Central memory CD8-positive, alpha-beta T cell (primary cell): Measurements from ENCODE around the gene C19orf47.
A peak's percentile ranks its signal among the peaks of the same experiment; 100 is the strongest.
"Not testable (repeated sequence)": the region's sequence is repeated elsewhere in the genome, so short reads cannot be mapped to it uniquely, and the experiment has no call there.

ENCODE experiments used
- ATAC-seq: fragments of 150-1000 bp; cut with Tn5 transposase; replicated peaks from 2 replicates; pipeline ENCODE4 v1.10.0; 2022; ENCODE audit warnings: mild to moderate bottlenecking, moderate FRiP score, moderate number of reproducible peaks; ENCODE audit not compliant: poor library complexity, severe bottlenecking; ENCODE audit errors: extremely low read depth
- DNase-seq, 2 donors: peaks; one replicate each; pipeline ENCODE4 v3.0.0; 2021; ENCODE audit warnings: low spot score in 2 of 2
- H3K27ac Mint-ChIP-seq: one replicate; pipeline ENCODE4 v1.8.0; 2022; ENCODE audit warnings: low read depth, mild to moderate bottlenecking, moderate library complexity, mixed read lengths
- H3K27me3 Mint-ChIP-seq: one replicate; pipeline ENCODE4 v1.8.0; 2022; ENCODE audit warnings: mixed read lengths
- H3K36me3 Mint-ChIP-seq: one replicate; pipeline ENCODE4 v1.8.0; 2022; ENCODE audit warnings: mild to moderate bottlenecking, moderate library complexity, mixed read lengths; ENCODE audit not compliant: insufficient read depth
- H3K4me1 Mint-ChIP-seq: one replicate; pipeline ENCODE4 v1.8.0; 2022; ENCODE audit warnings: mixed read lengths
- H3K4me3 Mint-ChIP-seq: one replicate; pipeline ENCODE4 v1.8.0; 2022; ENCODE audit warnings: mild to moderate bottlenecking, moderate library complexity, mixed read lengths
- H3K9me3 Mint-ChIP-seq: one replicate; pipeline ENCODE4 v1.8.0; 2022; ENCODE audit warnings: mixed read lengths

Gene C19orf47

DNA sequence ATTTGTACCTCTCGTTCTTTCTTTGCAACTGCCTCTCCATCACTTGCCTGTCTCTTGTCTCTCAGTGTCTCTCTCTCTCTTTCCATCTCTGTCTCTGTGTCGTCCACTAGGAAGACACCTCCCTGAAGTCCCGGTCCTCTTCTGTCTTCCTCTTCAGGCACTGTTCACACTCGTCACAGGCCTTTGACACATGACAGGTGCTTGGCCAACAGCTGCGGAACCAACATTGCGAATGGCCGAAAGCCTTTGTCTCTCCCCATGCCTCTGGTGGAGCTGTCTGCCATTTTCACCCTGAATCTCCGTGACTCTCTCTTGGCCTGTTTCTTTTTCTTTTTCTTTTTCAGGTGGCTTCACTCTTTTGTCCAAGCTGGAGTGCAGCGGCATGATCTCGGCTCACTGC lies 39.0 kb upstream of the C19orf47 start:
- ATAC-seq = no peak
- DNase-seq = no peak
- Mint-ChIP-seq H3K9me3 (no peaks in the 10 kb centered on the region), H3K36me3 (peaks cover 2% of the 10 kb centered on the region), H3K4me3 (no peak overlapping the region), H3K27me3 (no peaks in the 10 kb centered on the region), H3K27ac (no peak overlapping the region), H3K4me1 (peaks cover under 1% of the 10 kb centered on the region)

DNA sequence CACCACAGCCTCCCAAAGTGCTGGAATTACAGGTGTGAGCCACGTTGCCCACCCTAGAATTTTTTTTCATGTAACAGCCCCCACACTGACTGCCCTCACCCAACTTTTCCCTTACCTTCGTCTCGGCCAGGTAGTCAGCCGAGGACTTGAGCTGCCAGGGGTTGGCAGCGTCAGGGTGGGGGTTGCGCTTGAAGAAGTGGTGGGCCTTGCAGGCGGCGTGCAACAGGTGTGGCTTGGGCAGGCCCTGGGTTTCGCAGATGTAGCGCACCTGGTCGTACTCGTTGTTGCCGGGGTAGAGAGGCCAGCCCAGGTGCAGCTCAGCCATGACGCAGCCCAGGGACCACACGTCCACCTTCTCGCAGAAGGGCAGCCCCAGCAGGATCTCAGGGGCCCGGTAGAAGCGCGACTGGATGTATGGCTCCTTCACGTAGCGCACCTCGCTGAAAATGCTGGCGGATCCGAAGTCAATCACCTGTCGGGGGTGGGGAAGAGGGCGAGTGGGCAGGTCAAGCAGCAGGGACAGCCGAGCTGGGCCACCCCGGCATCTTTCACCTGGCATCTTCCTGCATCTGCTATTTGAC lies 35.6 kb upstream of the C19orf47 start:
- H3K4me3 Mint-ChIP-seq = no peak overlapping the region
- H3K27me3 Mint-ChIP-seq = no peaks in the 10 kb centered on the region
- ATAC-seq (no peak), DNase-seq (no peak)
- no peak overlapping the region for H3K27ac Mint-ChIP-seq
- H3K9me3 Mint-ChIP-seq = no peaks in the 10 kb centered on the region
- H3K36me3 Mint-ChIP-seq = peaks cover 2% of the 10 kb centered on the region
- H3K4me1 Mint-ChIP-seq = no peaks in the 10 kb centered on the region

DNA sequence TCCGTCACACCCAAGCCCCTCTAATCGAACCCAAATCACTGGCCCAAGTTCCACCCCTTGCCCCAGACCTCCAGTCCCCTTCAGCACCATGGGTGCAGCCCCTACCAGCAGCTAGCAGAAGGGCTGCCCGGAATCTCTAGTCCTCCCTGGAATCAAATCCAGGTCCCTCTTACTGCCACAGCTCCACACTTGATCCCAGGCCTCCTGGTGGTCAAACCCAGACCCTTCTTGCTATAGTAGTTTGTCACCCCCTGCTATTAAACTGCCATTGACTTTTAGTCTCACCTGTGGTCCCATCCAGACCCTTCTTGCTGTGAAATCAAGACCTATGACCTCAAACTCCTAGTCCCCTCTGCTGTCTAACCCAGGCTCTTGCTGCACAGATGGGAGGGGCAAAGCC lies 33.1 kb upstream of the C19orf47 start:
- no peak for ATAC-seq
- Mint-ChIP-seq H3K9me3 (no peaks in the 10 kb centered on the region), H3K27ac (peak overlapping the region; percentile 39)

DNA sequence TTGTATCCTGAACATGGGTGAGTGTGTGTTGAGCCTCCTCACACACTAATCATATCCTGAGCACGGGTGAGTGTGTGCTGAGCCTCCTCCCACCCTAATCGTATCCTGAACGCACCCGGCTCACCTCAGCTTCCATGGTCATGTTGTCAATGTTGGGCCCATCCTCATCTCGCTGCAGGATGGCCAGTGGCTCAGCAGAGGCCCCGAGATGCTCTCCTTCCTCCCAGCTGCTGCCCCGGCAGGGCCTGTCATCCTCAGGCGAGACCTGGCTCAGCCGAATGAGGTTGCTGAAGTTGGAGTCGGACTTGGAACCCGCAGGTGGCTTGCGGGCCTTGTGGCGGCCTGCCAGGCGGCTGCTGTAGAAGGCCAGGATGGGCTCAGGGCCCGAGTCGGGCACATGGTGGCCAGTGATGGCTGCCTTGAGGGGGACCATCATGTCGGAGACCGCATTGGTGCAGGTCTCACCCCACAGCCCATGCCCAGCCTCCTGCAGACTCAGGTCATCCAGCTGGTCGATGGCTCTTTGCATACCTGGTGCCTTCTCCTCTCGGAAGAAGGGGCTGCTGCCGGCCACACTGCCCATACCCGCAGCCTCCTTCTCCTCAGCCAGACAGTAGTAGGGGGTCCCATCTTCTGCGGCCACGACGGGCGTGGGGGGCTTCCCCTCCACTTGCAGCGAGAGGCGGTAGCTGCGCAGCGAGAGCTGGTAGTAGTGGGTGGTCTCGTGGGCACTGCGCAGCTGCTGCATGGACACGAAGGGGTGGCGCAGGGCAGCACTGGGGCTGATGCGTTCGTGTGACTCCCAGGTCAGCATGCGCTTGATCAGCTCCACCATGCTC lies 32.2 kb upstream of the C19orf47 start:
- Mint-ChIP-seq H3K4me1 (no peaks in the 10 kb centered on the region), H3K27me3 (no peaks in the 10 kb centered on the region), H3K36me3 (peaks cover 3% of the 10 kb centered on the region), H3K9me3 (no peaks in the 10 kb centered on the region), H3K27ac (no peak overlapping the region), H3K4me3 (no peak overlapping the region)
- ATAC-seq = no peak
- no peak for DNase-seq

More for the DNA sequence above, 33.1 kb upstream of the C19orf47 start:
- H3K36me3 Mint-ChIP-seq = peaks cover 3% of the 10 kb centered on the region
- no peaks in the 10 kb centered on the region for H3K27me3 Mint-ChIP-seq
- H3K4me3 Mint-ChIP-seq = no peak overlapping the region
- H3K4me1 Mint-ChIP-seq = no peaks in the 10 kb centered on the region
- DNase-seq = no peak

DNA sequence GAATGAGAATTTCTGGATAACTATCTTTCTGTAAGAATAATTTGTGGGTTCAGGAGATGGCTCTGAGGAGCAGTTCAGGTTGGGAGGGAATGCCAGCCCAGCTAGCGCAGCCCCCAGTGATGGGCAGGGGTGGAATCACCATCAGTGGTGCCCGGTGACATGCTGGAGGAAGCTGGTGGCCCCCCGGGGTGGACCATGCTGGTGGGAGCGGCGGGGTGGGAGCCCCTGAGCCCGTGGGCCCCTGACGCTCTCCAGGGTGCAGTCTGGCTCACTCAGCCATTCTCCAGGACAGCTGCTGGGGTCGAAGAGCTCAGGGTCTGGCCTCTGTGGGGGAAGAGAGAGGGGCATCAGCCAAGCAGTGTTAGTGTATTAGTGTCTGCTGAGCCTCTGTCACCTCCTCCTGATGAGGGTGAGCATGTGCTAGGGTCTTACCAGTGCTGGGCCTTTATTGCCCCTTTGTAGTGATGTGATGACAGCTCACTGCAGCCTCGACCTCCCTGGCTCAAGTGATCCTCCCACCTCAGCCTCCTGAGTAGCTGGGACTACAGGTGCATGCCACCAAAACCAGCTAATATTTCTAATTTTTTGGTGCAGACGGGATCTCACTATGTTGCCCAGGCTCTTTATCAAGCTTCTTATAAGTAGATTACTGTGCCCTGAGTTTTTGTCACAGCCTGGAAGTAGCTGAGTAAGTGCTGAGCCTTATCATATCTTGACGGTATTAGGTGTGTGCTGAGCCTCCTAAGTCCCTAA lies 31.4 kb upstream of the C19orf47 start:
- ATAC-seq = no peak
- Mint-ChIP-seq H3K36me3 (peaks cover 5% of the 10 kb centered on the region), H3K9me3 (no peaks in the 10 kb centered on the region), H3K4me1 (no peaks in the 10 kb centered on the region), H3K27me3 (no peaks in the 10 kb centered on the region), H3K4me3 (no peak overlapping the region), H3K27ac (no peak overlapping the region)
- no peak for DNase-seq

DNA sequence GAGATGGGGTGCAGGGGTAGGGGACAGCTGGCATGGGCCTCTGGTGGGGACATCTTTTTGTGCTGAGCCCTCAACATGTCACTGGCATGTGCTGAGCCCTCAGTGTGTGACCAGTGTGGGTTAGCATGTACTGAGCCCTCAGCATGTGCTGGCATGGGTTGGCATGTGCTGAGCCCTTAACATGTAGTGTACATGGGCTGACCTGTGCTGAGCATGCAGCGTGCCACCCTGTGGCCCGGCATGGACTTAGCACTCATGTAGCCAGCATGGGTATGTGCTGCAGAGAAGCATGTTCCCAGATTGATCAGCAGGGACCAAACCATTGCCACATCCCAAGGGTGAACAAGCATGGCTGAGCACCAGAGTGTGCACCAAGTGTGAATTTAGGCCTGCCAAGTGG lies 30.3 kb upstream of the C19orf47 start:
- ATAC-seq = no peak
- no peak overlapping the region for H3K27ac Mint-ChIP-seq
- H3K4me3 Mint-ChIP-seq = no peak overlapping the region
- H3K36me3 Mint-ChIP-seq = peaks cover 8% of the 10 kb centered on the region
- no peaks in the 10 kb centered on the region for H3K27me3 Mint-ChIP-seq
- DNase-seq = no peak
- H3K9me3 Mint-ChIP-seq = no peaks in the 10 kb centered on the region
- H3K4me1 Mint-ChIP-seq = no peaks in the 10 kb centered on the region

DNA sequence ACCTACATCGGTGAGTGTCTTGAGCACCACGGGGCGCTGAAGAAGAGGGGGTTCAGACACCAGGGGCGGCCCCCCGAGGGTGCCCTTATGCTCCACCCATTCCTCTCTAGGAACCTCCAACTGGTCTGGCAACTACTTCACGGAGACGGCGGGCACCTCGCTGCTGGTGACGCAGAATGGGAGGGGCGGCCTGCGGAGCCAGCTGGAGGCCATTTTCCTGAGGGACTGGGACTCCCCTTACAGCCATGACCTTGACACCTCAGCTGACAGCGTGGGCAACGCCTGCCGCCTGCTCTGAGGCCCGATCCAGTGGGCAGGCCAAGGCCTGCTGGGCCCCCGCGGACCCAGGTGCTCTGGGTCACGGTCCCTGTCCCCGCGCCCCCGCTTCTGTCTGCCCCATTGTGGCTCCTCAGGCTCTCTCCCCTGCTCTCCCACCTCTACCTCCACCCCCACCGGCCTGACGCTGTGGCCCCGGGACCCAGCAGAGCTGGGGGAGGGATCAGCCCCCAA lies 29.7 kb upstream of the C19orf47 start:
- Mint-ChIP-seq H3K4me1 (no peaks in the 10 kb centered on the region), H3K27ac (no peak overlapping the region), H3K27me3 (no peaks in the 10 kb centered on the region), H3K4me3 (no peak overlapping the region), H3K36me3 (peaks cover 8% of the 10 kb centered on the region), H3K9me3 (no peaks in the 10 kb centered on the region)
- ATAC-seq = no peak
- no peak for DNase-seq

DNA sequence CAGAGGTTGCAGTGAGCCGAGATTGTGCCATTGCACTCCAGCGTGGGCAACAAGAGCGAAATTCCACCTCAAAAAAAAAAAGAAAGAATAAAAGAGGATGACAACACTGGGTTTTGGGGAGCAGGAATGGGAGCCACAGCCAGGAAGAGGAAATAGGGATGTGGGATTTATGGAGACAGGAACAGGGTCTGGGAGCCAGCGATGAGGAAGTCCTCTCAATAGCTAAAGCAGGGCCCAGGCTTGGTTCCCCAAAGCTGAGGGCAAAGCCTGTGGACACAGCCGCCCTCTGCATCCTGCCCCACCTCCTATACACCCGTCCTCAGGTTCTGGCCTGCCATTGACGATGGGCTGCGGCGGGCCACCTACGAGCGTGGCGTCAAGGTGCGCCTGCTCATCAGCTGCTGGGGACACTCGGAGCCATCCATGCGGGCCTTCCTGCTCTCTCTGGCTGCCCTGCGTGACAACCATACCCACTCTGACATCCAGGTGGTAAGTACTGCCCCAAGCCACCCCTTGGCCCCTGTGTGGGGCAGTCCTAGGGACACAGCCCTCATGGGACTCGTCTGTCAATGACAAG lies 28.2 kb upstream of the C19orf47 start:
- DNase-seq (no peak), ATAC-seq (no peak)
- Mint-ChIP-seq H3K36me3 (peaks cover 8% of the 10 kb centered on the region), H3K4me3 (no peak overlapping the region), H3K9me3 (no peaks in the 10 kb centered on the region), H3K27me3 (no peaks in the 10 kb centered on the region), H3K27ac (peak overlapping the region; percentile 38), H3K4me1 (no peaks in the 10 kb centered on the region)

DNA sequence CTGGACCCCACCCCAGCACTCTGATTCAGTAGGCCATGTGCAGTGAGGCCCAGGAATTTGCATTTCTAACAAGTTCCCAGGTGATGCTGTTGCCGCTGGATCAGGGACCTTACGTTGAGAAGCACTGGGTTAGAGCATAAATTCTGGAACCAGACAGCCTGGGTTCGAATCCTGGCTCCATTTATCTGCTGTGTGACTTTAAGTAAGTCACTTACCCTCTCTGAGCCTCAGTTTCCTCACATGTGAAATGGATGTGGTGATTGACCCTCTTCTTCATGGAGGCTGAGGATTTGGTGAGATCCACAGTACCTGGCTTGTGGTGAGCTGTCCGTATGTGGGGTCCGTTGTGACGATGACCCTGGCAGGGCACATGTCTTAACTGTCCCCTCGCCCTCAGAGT lies 25.9 kb upstream of the C19orf47 start:
- DNase-seq (no peak), ATAC-seq (no peak)
- no peaks in the 10 kb centered on the region for H3K27me3 Mint-ChIP-seq
- no peak overlapping the region for H3K4me3 Mint-ChIP-seq
- H3K4me1 Mint-ChIP-seq = no peaks in the 10 kb centered on the region
- H3K27ac Mint-ChIP-seq = no peak overlapping the region
- peaks cover 7% of the 10 kb centered on the region for H3K36me3 Mint-ChIP-seq
- H3K9me3 Mint-ChIP-seq = no peaks in the 10 kb centered on the region

DNA sequence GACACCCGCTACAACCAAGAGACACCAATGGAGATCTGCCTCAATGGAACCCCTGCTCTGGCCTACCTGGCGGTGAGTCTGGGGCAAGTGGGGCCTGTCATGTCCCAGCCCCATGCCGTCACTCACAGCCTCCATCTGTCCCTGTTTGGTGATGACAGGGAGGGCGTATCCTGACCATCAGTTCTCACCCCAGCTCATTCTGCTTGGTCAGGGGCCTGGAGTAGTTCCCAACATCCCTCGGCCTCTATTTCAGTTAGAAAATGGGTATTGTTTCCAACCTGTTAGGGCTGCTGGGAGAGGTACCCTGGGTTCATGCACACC lies 23.6 kb upstream of the C19orf47 start:
- Mint-ChIP-seq H3K27me3 (no peaks in the 10 kb centered on the region), H3K4me3 (no peak overlapping the region), H3K4me1 (no peaks in the 10 kb centered on the region), H3K27ac (no peak overlapping the region), H3K36me3 (peaks cover 8% of the 10 kb centered on the region), H3K9me3 (no peaks in the 10 kb centered on the region)
- ATAC-seq (no peak), DNase-seq (no peak)

DNA sequence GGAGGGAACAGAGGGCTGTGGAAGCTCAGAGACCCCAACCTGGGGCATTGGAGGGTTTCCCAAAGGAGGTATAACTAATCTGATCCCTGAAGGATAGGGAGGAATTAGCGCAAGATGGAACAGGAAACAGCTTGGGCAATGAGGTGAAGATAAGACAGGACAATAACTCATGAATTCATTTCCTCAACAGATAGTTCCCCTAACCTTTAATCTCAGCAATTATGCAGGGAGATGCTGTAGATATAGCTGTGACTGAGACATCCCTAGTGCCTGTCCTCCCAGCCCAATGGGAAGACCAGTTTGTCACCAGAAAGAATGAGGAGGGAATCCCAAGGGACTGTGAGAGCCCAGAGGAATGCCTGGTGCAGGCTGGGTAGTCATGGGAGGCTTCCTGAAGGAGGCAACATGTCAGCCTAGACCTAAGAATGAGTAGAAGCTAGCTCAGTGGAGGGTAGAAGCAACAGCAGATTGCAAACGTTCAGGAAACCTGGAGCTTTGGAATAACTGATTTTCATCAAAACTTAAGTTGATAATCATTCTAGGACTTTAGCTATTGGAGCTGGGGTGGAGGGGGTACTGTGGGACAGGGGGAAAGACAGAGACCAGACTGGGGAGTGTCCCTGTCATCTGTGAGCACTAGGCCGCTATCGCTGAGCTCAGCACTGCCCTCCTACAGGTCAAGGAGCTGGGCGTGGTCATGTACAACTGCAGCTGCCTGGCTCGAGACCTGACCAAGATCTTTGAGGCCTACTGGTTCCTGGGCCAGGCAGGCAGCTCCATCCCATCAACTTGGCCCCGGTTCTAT lies 23.0 kb upstream of the C19orf47 start:
- no peaks in the 10 kb centered on the region for H3K9me3 Mint-ChIP-seq
- DNase-seq (no peak), ATAC-seq (no peak)
- H3K4me1 Mint-ChIP-seq = no peaks in the 10 kb centered on the region
- H3K36me3 Mint-ChIP-seq = peaks cover 7% of the 10 kb centered on the region
- H3K4me3 Mint-ChIP-seq = no peak overlapping the region
- no peaks in the 10 kb centered on the region for H3K27me3 Mint-ChIP-seq
- H3K27ac Mint-ChIP-seq = peak overlapping the region; percentile 75

DNA sequence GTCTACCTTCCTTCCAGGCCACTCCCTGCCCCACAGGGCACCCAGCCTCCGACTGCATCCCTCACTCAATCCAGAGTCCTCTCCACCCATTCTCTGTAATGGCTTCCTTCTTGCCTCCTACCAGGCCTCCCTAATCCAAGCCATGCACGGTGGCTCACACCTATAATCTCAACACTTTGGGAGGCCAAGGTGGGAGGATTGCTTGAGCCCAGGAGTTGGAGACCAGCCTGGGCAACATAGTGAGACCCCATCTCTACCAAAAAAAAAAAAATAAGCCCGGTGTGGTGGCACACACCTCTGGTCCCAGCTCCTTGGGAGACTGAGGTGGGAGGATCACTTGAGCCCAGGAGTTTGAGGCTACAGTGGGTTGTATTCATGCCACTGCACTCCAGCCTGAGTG lies 22.1 kb upstream of the C19orf47 start:
- H3K36me3 Mint-ChIP-seq, DNase-seq, H3K9me3 Mint-ChIP-seq, H3K4me1 Mint-ChIP-seq, ATAC-seq, H3K4me3 Mint-ChIP-seq, H3K27me3 Mint-ChIP-seq: not testable (repeated sequence)
- peak overlapping the region; percentile 75 for H3K27ac Mint-ChIP-seq
